DMS153 treated with DMSO at 0.1 percent for 48 hours (cell line): Measurements from ENCODE around the gene GATA1.

Experiments
- DNase-seq: peaks from one replicate; lab custom pipeline; 2025; ENCODE audit not compliant: unreplicated experiment; lab: John Stamatoyannopoulos, UW

GATA1 gene

DNA sequence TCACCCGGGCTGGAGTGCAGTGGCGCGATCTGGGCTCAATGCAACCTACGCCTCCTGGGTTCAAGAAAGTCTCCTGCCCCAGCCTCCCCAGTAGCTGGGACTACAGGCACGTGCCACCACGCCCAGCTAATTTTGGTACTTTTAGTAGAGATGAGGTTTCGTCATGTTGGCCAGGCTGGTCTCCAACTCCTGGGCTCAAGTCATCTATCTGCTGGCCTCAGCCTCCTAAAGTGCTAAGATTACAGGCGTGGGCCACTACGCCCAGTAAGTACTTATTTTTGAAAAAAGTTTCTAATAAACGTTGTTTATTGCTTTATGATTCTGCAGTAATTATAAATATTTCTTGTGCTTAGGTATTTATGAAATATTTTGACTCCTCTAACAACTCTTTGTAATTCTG lies 53.3 kb downstream of the GATA1 start:
- no peak for DNase-seq
